Caco-2 (cell line): ENCODE measurements around the gene SLC35E1. TPM values are rescaled to one million over a fixed set of nuclear protein-coding genes. Genes with fewer than 3 reads are reported as not detected.

Experiments used
- BruUV-seq: library from RNA; stranded (reverse); fragments of 400-500 nt; replicated peaks from 2 replicates; lab custom pipeline; 2021; lab: Mats Ljungman, UMichigan
- CTCF ChIA-PET: fragments of 300-600 bp; sonication (Branson Sonifier 250); formaldehyde crosslinking; loops from one replicate; lab custom pipeline; 2022; ENCODE audit warnings: antibody characterized with exemption; lab: Charles Lee
- POLR2A ChIA-PET: fragments of 300-600 bp; sonication (Branson Sonifier 250); formaldehyde crosslinking; loops from one replicate; lab custom pipeline; 2022; ENCODE audit warnings: antibody characterized with exemption; lab: Charles Lee
- DNase-seq, 2 experiments: peaks; one replicate each; pipeline versions ENCODE4 v3.0.0 to v3.0.0-alpha.2; 2020 to 2022
- H3K27me3 ChIP-seq: replicated peaks from 2 replicates; pipeline ENCODE4 v1.6.0; 2011; ENCODE audit warnings: low read length; ENCODE audit not compliant: control insufficient read depth, insufficient read depth
- H3K36me3 ChIP-seq: 2 replicates; pipeline ENCODE4 v1.5.1; 2011; ENCODE audit warnings: low read length; ENCODE audit not compliant: control insufficient read depth, insufficient read depth
- H3K4me1 ChIP-seq: fragments of 250-450 bp; sonication (Bioruptor Pico); 2 replicates; pipeline ENCODE4 v1.5.1; 2020; ENCODE audit warnings: mild to moderate bottlenecking
- H3K4me3 ChIP-seq: 2 replicates; pipeline ENCODE4 v1.5.1; 2011; ENCODE audit warnings: low read depth, mild to moderate bottlenecking, control low read depth, low read length
- H3K9me3 ChIP-seq: fragments of 250-450 bp; sonication (Bioruptor Pico); 2 replicates; pipeline ENCODE4 v1.5.1; 2020; ENCODE audit warnings: mild to moderate bottlenecking, moderate library complexity
- H3K27ac Mint-ChIP-seq: one replicate; pipeline ENCODE4 v1.8.0; 2022; ENCODE audit warnings: mixed read lengths; ENCODE audit not compliant: unreplicated experiment
- H3K27me3 Mint-ChIP-seq: one replicate; pipeline ENCODE4 v1.8.0; 2022; ENCODE audit warnings: mixed read lengths; ENCODE audit not compliant: insufficient read depth, unreplicated experiment
- H3K36me3 Mint-ChIP-seq: one replicate; pipeline ENCODE4 v1.8.0; 2022; ENCODE audit warnings: mild to moderate bottlenecking, mixed read lengths; ENCODE audit not compliant: insufficient read depth, unreplicated experiment
- H3K4me1 Mint-ChIP-seq: one replicate; pipeline ENCODE4 v1.8.0; 2022; ENCODE audit warnings: low read depth, mixed read lengths; ENCODE audit not compliant: unreplicated experiment
- H3K4me3 Mint-ChIP-seq: one replicate; pipeline ENCODE4 v1.8.0; 2022; ENCODE audit warnings: mild to moderate bottlenecking, moderate library complexity, mixed read lengths; ENCODE audit not compliant: unreplicated experiment
- H3K9me3 Mint-ChIP-seq: one replicate; pipeline ENCODE4 v1.8.0; 2022; ENCODE audit warnings: mixed read lengths; ENCODE audit not compliant: unreplicated experiment
- intact Hi-C: fragments of 100-400 bp; cut with micrococcal nuclease; formaldehyde crosslinking; loops from one replicate; pipeline ENCODE4 v1.10.0; 2022; ENCODE audit not compliant: unreplicated experiment
- total RNA-seq: library from RNA; stranded (reverse); gene quantifications from 2 replicates; pipeline ENCODE4 v1.2.3, GENCODE V29; 2022
- TF ChIP-seq, protein P1 (sequence below), 2 experiments: fragments of 200-600 bp in 1 of 2; IDR thresholded peaks; 1 replicate in 1 of 2; 2 replicates in 1 of 2; pipeline versions ENCODE4 v1.5.1 to v1.8.0; 2011 to 2022; ENCODE audit warnings: antibody characterized with exemption in 1 of 2, control low read depth in 1 of 2, inconsistent platforms in 1 of 2, low read depth in 1 of 2, low read length in 1 of 2, mild to moderate bottlenecking in 1 of 2, moderate library complexity in 1 of 2; ENCODE audit not compliant: insufficient read depth in 1 of 2, severe bottlenecking in 1 of 2, unreplicated experiment in 1 of 2

The SLC35E1 gene
- total RNA-seq, 1 experiment from 2014 or later, result 37.9 TPM

DNA sequence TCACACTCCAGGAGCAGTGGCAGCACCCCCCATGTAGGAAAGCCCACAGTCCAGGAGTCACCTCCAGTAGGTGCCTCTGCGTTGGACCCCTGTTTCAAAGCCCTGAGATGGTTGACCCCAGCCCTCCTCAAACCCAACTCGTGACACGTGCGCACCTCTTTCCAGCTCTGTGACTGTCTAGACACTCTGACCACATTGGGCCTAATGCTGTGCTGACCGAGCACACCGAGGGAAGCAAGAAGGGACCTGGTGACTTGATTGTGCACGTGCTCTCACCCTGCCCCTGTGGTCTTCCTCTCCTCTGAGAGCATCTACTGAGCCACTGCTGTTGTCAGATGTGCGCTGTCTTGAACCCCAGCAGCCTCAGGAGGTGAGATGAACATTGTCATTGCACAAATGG, 22.9 kb upstream of the SLC35E1 start:
- no peak for DNase-seq
- Mint-ChIP-seq H3K27ac (peak overlapping the region; percentile 23), H3K4me1 (no peaks in the 10 kb centered on the region), H3K9me3 (no peaks in the 10 kb centered on the region), H3K4me3 (no peak overlapping the region), H3K27me3 (no peaks in the 10 kb centered on the region), H3K36me3 (no peaks in the 10 kb centered on the region)
- no peaks in the 10 kb centered on the region for H3K27me3 ChIP-seq
- no peak overlapping the region for H3K4me3 ChIP-seq
- intact Hi-C loops, result no loop called here
- no peaks in the 10 kb centered on the region for H3K4me1 ChIP-seq
- BruUV-seq, result no TSS peak
- CTCF ChIA-PET, result no interaction called here
- TF ChIP-seq, protein P1, sequence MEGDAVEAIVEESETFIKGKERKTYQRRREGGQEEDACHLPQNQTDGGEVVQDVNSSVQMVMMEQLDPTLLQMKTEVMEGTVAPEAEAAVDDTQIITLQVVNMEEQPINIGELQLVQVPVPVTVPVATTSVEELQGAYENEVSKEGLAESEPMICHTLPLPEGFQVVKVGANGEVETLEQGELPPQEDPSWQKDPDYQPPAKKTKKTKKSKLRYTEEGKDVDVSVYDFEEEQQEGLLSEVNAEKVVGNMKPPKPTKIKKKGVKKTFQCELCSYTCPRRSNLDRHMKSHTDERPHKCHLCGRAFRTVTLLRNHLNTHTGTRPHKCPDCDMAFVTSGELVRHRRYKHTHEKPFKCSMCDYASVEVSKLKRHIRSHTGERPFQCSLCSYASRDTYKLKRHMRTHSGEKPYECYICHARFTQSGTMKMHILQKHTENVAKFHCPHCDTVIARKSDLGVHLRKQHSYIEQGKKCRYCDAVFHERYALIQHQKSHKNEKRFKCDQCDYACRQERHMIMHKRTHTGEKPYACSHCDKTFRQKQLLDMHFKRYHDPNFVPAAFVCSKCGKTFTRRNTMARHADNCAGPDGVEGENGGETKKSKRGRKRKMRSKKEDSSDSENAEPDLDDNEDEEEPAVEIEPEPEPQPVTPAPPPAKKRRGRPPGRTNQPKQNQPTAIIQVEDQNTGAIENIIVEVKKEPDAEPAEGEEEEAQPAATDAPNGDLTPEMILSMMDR (IDR thresholded peaks at IDR 0.05; ENCODE audit: insufficient read depth in 1 of 2, low read depth in 1 of 2, low read length in 1 of 2, severe bottlenecking in 1 of 2, unreplicated experiment in 1 of 2), result no peak
- no peaks in the 10 kb centered on the region for H3K36me3 ChIP-seq
- POLR2A ChIA-PET, result no interaction called here
- H3K9me3 ChIP-seq, result no peaks in the 10 kb centered on the region

DNA sequence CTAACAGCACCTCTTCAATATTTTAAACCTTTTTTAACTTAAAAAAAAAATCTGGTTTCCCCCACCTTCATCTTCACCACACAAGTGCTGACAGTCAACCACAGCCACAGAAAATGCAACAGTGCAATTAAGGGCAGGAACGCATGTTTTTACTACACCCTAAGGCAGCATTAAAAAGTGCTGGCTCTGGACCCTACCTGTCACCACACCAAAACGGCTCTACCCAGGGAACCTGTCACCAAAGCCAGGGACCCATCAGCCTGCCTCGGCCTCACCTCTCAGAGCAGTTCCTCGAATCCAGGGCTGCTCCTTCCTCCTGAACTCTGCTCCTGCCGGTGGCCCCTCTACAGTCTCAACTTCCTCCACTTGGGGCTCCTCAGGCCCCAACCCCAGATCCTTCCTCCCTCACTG, 22.5 kb upstream of the SLC35E1 start:
- Histone ChIP-seq H3K4me3 (no peak overlapping the region), H3K9me3 (no peaks in the 10 kb centered on the region), H3K27me3 (no peaks in the 10 kb centered on the region), H3K4me1 (no peaks in the 10 kb centered on the region), H3K36me3 (no peaks in the 10 kb centered on the region)
- peak overlapping the region; percentile 23 for H3K27ac Mint-ChIP-seq
- intact Hi-C loops, result no loop called here
- ChIA-PET CTCF (no interaction called here), POLR2A (no interaction called here)
- no peaks in the 10 kb centered on the region for H3K36me3 Mint-ChIP-seq
- no peak overlapping the region for H3K4me3 Mint-ChIP-seq
- TF ChIP-seq, protein P1 (IDR thresholded peaks at IDR 0.05; ENCODE audit: insufficient read depth in 1 of 2, low read depth in 1 of 2, low read length in 1 of 2, severe bottlenecking in 1 of 2, unreplicated experiment in 1 of 2), result no peak
- DNase-seq, result no peak
- no peaks in the 10 kb centered on the region for H3K4me1 Mint-ChIP-seq
- no peaks in the 10 kb centered on the region for H3K9me3 Mint-ChIP-seq
- no peaks in the 10 kb centered on the region for H3K27me3 Mint-ChIP-seq
- BruUV-seq, result no TSS peak

DNA sequence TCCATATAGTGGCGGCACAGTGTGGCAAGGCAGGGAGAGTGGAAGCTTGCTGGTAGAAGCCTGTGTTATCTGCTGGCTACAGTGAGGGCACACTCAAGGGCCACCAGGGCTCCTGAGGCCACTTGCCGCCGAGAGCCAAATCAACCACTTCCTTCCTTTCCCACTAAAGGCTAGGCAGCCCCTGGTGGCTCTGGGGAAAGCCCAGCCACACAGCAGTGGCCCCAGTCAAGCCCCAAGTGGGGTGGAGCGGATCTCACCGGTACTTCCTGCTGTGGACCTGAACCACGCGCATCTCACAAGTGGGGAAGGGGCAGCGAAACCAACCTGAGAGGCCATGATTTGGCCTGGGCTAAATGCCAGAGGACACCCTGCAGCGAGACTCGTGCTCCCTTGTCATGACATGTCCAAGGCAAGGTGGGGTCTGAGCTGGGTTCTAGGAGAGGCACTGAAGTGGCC, 21.9 kb upstream of the SLC35E1 start:
- H3K4me3 Mint-ChIP-seq, result no peak overlapping the region
- no peak for DNase-seq
- Histone ChIP-seq H3K27me3 (no peaks in the 10 kb centered on the region), H3K9me3 (no peaks in the 10 kb centered on the region), H3K4me3 (no peak overlapping the region), H3K36me3 (no peaks in the 10 kb centered on the region), H3K4me1 (no peaks in the 10 kb centered on the region)
- no peaks in the 10 kb centered on the region for H3K36me3 Mint-ChIP-seq
- no TSS peak for BruUV-seq
- TF ChIP-seq, protein P1 (IDR thresholded peaks at IDR 0.05; ENCODE audit: insufficient read depth in 1 of 2, low read depth in 1 of 2, low read length in 1 of 2, severe bottlenecking in 1 of 2, unreplicated experiment in 1 of 2), result no peak
- H3K27ac Mint-ChIP-seq, result no peak overlapping the region
- ChIA-PET CTCF (no interaction called here), POLR2A (no interaction called here)
- H3K9me3 Mint-ChIP-seq, result no peaks in the 10 kb centered on the region
- no peaks in the 10 kb centered on the region for H3K4me1 Mint-ChIP-seq
- intact Hi-C loops, result no loop called here
- no peaks in the 10 kb centered on the region for H3K27me3 Mint-ChIP-seq
